GM23338 (cell line): ENCODE data around the gene EGFR. TPM values are rescaled to one million over a fixed set of nuclear protein-coding genes. Genes with fewer than 3 reads are reported as not detected.

Experiments
- ATAC-seq: fragments of 200-7000 bp; cut with Tn5 transposase; 3 replicates; pipeline ENCODE4 v1.9.1; 2020
- DNase-seq: peaks from one replicate; pipeline ENCODE4 v3.0.0-alpha.2; 2015; ENCODE audit warnings: low spot score
- H2AFZ ChIP-seq: fragments of 200-600 bp; sonication (generic); 2 replicates; pipeline ENCODE4 v1.8.0; 2016; ENCODE audit warnings: antibody characterized with exemption, mild to moderate bottlenecking, moderate library complexity
- H3F3A ChIP-seq: fragments of 200-600 bp; sonication (generic); replicated peaks from 2 replicates; pipeline ENCODE4 v1.8.0; 2017; ENCODE audit warnings: antibody characterized with exemption, mixed run types, low read depth
- H3K27ac ChIP-seq: fragments of 200-600 bp; sonication (generic); 2 replicates; pipeline ENCODE4 v1.6.1; 2016; ENCODE audit warnings: low read depth
- H3K27me3 ChIP-seq: fragments of 200-600 bp; sonication (generic); 2 replicates; pipeline ENCODE4 v1.8.0; 2016; ENCODE audit warnings: mild to moderate bottlenecking, mixed run types, moderate library complexity; ENCODE audit not compliant: insufficient read depth
- H3K36me3 ChIP-seq: fragments of 200-600 bp; sonication (generic); 2 replicates; pipeline ENCODE4 v1.8.0; 2016; ENCODE audit warnings: mild to moderate bottlenecking; ENCODE audit not compliant: insufficient read depth
- H3K4me1 ChIP-seq: fragments of 200-600 bp; sonication (generic); 2 replicates; pipeline ENCODE4 v1.8.0; 2016; ENCODE audit warnings: mild to moderate bottlenecking, moderate library complexity; ENCODE audit not compliant: insufficient read depth
- H3K4me2 ChIP-seq: fragments of 200-600 bp; sonication (generic); 2 replicates; pipeline ENCODE4 v1.7.1; 2017; ENCODE audit warnings: mixed run types
- H3K4me3 ChIP-seq: fragments of 200-600 bp; sonication (generic); 2 replicates; pipeline ENCODE4 v1.6.1; 2016; ENCODE audit warnings: mixed run types
- H3K79me2 ChIP-seq: fragments of 200-600 bp; sonication (generic); replicated peaks from 2 replicates; pipeline ENCODE4 v1.8.0; 2017; ENCODE audit warnings: mild to moderate bottlenecking; ENCODE audit not compliant: insufficient read depth
- H3K9me2 ChIP-seq: fragments of 200-600 bp; sonication (generic); 2 replicates; pipeline ENCODE4 v1.8.0; 2017; ENCODE audit not compliant: insufficient read depth
- H4K20me1 ChIP-seq: fragments of 200-600 bp; sonication (generic); replicated peaks from 2 replicates; pipeline ENCODE4 v1.8.0; 2017; ENCODE audit warnings: mild to moderate bottlenecking; ENCODE audit not compliant: insufficient read depth
- H3K27ac Mint-ChIP-seq: 2 replicates; pipeline ENCODE4 v1.8.0; 2020; ENCODE audit warnings: inconsistent platforms, mild to moderate bottlenecking, moderate library complexity, mixed read lengths
- H3K27me3 Mint-ChIP-seq: 3 replicates; pipeline ENCODE4 v1.8.0; 2022; ENCODE audit warnings: low read depth, mild to moderate bottlenecking, moderate library complexity, mixed read lengths, inconsistent platforms; ENCODE audit not compliant: insufficient read depth, poor library complexity
- H3K36me3 Mint-ChIP-seq: 3 replicates; pipeline ENCODE4 v1.8.0; 2021; ENCODE audit warnings: low read depth, mild to moderate bottlenecking, inconsistent platforms, moderate library complexity, mixed read lengths
- H3K4me1 Mint-ChIP-seq: 3 replicates; pipeline ENCODE4 v1.8.0; 2020; ENCODE audit warnings: mild to moderate bottlenecking, inconsistent platforms, mixed read lengths
- H3K4me3 Mint-ChIP-seq: 3 replicates; pipeline ENCODE4 v1.8.0; 2021; ENCODE audit warnings: moderate library complexity, mild to moderate bottlenecking, inconsistent platforms, mixed read lengths
- H3K9me3 Mint-ChIP-seq: 3 replicates; pipeline ENCODE4 v1.8.0; 2020; ENCODE audit warnings: moderate library complexity, mild to moderate bottlenecking, inconsistent platforms, mixed read lengths
- CREB1 ChIP-seq: fragments of 250-450 bp; sonication (Bioruptor Pico); IDR thresholded peaks from 2 replicates; pipeline ENCODE4 v1.5.0; 2020; ENCODE audit warnings: low read depth, mild to moderate bottlenecking, moderate library complexity
- CTCF ChIP-seq, 2 experiments: fragments of 200-600 bp in 1 of 2; sonication (generic) in 1 of 2; conservative IDR thresholded peaks; 2 replicates each; pipeline versions ENCODE4 v1.5.1 to v1.6.1; 2016 to 2017; ENCODE audit warnings: antibody characterized with exemption in 2 of 2, low read depth in 2 of 2, mild to moderate bottlenecking in 2 of 2, moderate library complexity in 1 of 2
- EZH2 ChIP-seq: fragments of 200-600 bp; sonication (generic); IDR thresholded peaks from one replicate; pipeline ENCODE4 v1.8.0; 2017; ENCODE audit warnings: antibody characterized with exemption, mild to moderate bottlenecking, low read depth; ENCODE audit not compliant: unreplicated experiment
- EZH2phosphoT487 ChIP-seq: fragments of 200-600 bp; sonication (generic); IDR thresholded peaks from one replicate; pipeline ENCODE4 v1.8.1; 2018; ENCODE audit warnings: antibody characterized with exemption; ENCODE audit not compliant: unreplicated experiment
- POLR2AphosphoS5 ChIP-seq: IDR thresholded peaks from 2 replicates; pipeline ENCODE4 v1.6.1; 2016; ENCODE audit warnings: antibody characterized with exemption, low read depth
- STAT1 ChIP-seq: IDR thresholded peaks from one replicate; pipeline ENCODE4 v1.6.1; 2016; ENCODE audit warnings: antibody characterized with exemption; ENCODE audit not compliant: unreplicated experiment
- ZNF114 ChIP-seq: fragments of 250-450 bp; sonication (Bioruptor Pico); IDR thresholded peaks from 2 replicates; pipeline ENCODE4 v1.5.0; 2020; ENCODE audit warnings: mild to moderate bottlenecking, moderate library complexity
- ZNF331 ChIP-seq: fragments of 250-450 bp; sonication (Bioruptor Pico); IDR thresholded peaks from 2 replicates; pipeline ENCODE4 v1.5.0; 2020; ENCODE audit warnings: low read depth, mild to moderate bottlenecking, moderate library complexity
- polyA plus RNA-seq: library from polyadenylated mRNA; unstranded; fragments of >200 nt; fragmentation: Nextera tagmentation; extraction: Ambion mirVana; gene quantifications from 2 replicates; pipeline ENCODE4 v1.2.1, GENCODE V29; 2016
- total RNA-seq: library from RNA; depleted of rRNA; stranded (reverse); fragments of >200 nt; shearing (Covaris generic); gene quantifications from 2 replicates; pipeline ENCODE4 v1.2.3, GENCODE V29; 2014
- TF ChIP-seq, protein P1 (sequence below): fragments of 250-450 bp; sonication (Bioruptor Pico); IDR thresholded peaks from 2 replicates; pipeline ENCODE4 v1.5.0; 2020; ENCODE audit warnings: mild to moderate bottlenecking, moderate library complexity

The EGFR gene
- total and polyA plus RNA-seq, 2 experiments from 2014 or later: 1.5 to 4.5 TPM

DNA sequence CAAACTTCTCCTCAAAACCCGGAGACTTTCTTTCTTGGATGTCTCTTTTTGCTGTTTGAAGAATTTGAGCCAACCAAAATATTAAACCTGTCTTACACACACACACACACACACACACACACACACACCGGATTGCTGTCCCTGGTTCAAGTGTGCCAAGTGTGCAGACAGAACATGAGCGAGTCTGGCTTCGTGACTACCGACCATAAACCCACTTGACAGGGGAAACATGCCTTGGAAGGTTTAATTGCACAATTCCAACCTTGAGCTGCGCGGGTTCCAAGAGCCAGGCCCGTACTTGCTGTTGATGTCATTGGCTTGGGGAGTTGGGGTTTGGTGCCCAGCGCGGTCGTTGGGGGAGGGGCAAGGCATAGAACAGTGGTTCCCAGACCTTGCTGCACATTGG is 1.7 kb downstream of the EGFR start:
- Mint-ChIP-seq H3K4me1 (peaks cover 8% of the 10 kb centered on the region; the same call in 2 of the 3 replicates), H3K4me3 (peak overlapping the region; percentile 66), H3K36me3 (no peaks in the 10 kb centered on the region), H3K27ac (no peak overlapping the region), H3K27me3 (peaks cover 38% of the 10 kb centered on the region), H3K9me3 (no peaks in the 10 kb centered on the region)
- H3F3A ChIP-seq: no peaks in the 10 kb centered on the region
- peak overlapping the region; percentile 87 for H3K4me2 ChIP-seq
- no peak overlapping the region for H3K27ac ChIP-seq
- H3K9me2 ChIP-seq: no peaks in the 10 kb centered on the region
- H3K36me3 ChIP-seq: no peaks in the 10 kb centered on the region
- ATAC-seq: no peak
- H3K4me3 ChIP-seq: peak overlapping the region; percentile 69
- no peak for DNase-seq
- TF ChIP-seq CREB1 (no peak), CTCF (conservative IDR thresholded peaks at IDR 0.05; ENCODE audit: low read depth in 2 of 2) (no peak), EZH2phosphoT487 (no peak)
- H3K79me2 ChIP-seq: no peaks in the 10 kb centered on the region
- H4K20me1 ChIP-seq: peaks cover 8% of the 10 kb centered on the region
- H2AFZ ChIP-seq: peak overlapping the region; percentile 94; the same call in 1 of the 2 replicates
- H3K4me1 ChIP-seq: peaks cover 4% of the 10 kb centered on the region; the same call in 1 of the 2 replicates
- peaks cover 69% of the 10 kb centered on the region for H3K27me3 ChIP-seq

GRCh38 chr7:55021053-55021452 is 2.2 kb downstream of the EGFR start:
- Histone ChIP-seq H3K9me2 (no peaks in the 10 kb centered on the region), H3F3A (no peaks in the 10 kb centered on the region), H3K4me1 (peaks cover 4% of the 10 kb centered on the region; the same call in 1 of the 2 replicates), H2AFZ (no peak overlapping the region), H3K4me2 (no peak overlapping the region), H3K27me3 (peaks cover 65% of the 10 kb centered on the region), H3K36me3 (no peaks in the 10 kb centered on the region), H3K27ac (no peak overlapping the region), H4K20me1 (peaks cover 8% of the 10 kb centered on the region), H3K79me2 (no peaks in the 10 kb centered on the region), H3K4me3 (no peak overlapping the region)
- Mint-ChIP-seq H3K9me3 (no peaks in the 10 kb centered on the region), H3K27me3 (peaks cover 37% of the 10 kb centered on the region), H3K36me3 (no peaks in the 10 kb centered on the region), H3K4me1 (peaks cover 8% of the 10 kb centered on the region; the same call in 2 of the 3 replicates), H3K27ac (no peak overlapping the region), H3K4me3 (peak overlapping the region; percentile 66; the same call in 2 of the 3 replicates)
- DNase-seq (no peak), ATAC-seq (no peak)
- TF ChIP-seq, protein P1, sequence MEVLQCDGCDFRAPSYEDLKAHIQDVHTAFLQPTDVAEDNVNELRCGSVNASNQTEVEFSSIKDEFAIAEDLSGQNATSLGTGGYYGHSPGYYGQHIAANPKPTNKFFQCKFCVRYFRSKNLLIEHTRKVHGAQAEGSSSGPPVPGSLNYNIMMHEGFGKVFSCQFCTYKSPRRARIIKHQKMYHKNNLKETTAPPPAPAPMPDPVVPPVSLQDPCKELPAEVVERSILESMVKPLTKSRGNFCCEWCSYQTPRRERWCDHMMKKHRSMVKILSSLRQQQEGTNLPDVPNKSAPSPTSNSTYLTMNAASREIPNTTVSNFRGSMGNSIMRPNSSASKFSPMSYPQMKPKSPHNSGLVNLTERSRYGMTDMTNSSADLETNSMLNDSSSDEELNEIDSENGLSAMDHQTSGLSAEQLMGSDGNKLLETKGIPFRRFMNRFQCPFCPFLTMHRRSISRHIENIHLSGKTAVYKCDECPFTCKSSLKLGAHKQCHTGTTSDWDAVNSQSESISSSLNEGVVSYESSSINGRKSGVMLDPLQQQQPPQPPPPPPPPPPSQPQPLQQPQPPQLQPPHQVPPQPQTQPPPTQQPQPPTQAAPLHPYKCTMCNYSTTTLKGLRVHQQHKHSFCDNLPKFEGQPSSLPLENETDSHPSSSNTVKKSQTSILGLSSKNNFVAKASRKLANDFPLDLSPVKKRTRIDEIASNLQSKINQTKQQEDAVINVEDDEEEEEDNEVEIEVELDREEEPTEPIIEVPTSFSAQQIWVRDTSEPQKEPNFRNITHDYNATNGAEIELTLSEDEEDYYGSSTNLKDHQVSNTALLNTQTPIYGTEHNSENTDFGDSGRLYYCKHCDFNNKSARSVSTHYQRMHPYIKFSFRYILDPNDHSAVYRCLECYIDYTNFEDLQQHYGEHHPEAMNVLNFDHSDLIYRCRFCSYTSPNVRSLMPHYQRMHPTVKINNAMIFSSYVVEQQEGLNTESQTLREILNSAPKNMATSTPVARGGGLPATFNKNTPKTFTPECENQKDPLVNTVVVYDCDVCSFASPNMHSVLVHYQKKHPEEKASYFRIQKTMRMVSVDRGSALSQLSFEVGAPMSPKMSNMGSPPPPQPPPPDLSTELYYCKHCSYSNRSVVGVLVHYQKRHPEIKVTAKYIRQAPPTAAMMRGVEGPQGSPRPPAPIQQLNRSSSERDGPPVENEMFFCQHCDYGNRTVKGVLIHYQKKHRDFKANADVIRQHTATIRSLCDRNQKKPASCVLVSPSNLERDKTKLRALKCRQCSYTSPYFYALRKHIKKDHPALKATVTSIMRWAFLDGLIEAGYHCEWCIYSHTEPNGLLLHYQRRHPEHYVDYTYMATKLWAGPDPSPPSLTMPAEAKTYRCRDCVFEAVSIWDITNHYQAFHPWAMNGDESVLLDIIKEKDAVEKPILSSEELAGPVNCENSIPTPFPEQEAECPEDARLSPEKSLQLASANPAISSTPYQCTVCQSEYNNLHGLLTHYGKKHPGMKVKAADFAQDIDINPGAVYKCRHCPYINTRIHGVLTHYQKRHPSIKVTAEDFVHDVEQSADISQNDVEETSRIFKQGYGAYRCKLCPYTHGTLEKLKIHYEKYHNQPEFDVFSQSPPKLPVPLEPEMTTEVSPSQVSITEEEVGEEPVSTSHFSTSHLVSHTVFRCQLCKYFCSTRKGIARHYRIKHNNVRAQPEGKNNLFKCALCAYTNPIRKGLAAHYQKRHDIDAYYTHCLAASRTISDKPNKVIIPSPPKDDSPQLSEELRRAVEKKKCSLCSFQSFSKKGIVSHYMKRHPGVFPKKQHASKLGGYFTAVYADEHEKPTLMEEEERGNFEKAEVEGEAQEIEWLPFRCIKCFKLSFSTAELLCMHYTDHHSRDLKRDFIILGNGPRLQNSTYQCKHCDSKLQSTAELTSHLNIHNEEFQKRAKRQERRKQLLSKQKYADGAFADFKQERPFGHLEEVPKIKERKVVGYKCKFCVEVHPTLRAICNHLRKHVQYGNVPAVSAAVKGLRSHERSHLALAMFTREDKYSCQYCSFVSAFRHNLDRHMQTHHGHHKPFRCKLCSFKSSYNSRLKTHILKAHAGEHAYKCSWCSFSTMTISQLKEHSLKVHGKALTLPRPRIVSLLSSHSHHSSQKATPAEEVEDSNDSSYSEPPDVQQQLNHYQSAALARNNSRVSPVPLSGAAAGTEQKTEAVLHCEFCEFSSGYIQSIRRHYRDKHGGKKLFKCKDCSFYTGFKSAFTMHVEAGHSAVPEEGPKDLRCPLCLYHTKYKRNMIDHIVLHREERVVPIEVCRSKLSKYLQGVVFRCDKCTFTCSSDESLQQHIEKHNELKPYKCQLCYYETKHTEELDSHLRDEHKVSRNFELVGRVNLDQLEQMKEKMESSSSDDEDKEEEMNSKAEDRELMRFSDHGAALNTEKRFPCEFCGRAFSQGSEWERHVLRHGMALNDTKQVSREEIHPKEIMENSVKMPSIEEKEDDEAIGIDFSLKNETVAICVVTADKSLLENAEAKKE (CRISPR knock-in tag): no peak
- TF ChIP-seq EZH2: no peak
- no peak for TF ChIP-seq EZH2phosphoT487
- TF ChIP-seq ZNF114 (CRISPR knock-in tag): no peak
- no peak for TF ChIP-seq CREB1
- no peak for TF ChIP-seq CTCF (conservative IDR thresholded peaks at IDR 0.05; ENCODE audit: low read depth in 2 of 2)
- TF ChIP-seq STAT1: no peak
- TF ChIP-seq POLR2AphosphoS5: no peak
- TF ChIP-seq ZNF331 (CRISPR knock-in tag): no peak
